ENCODE measurements around the gene RESF1. TPM values are rescaled to one million over a fixed set of nuclear protein-coding genes. Genes with fewer than 3 reads are reported as not detected.
A peak's percentile ranks its signal among the peaks of the same experiment; 100 is the strongest.

RESF1 gene
- polyA plus RNA-seq, 3 donors from 2014 or later, result 42.0 to 225 (median 59.6) TPM

GRCh38 chr12:31965090-31965489 is 5.9 kb downstream of the RESF1 start:
- peaks cover 0 to 3% (median 0%) of the 10 kb centered on the region in 6 donors for H3K9me3 Mint-ChIP-seq
- peaks cover 94 to 99% of the 10 kb centered on the region in 2 donors for H3K4me1 Mint-ChIP-seq
- peak overlapping the region; percentile 65 to 92 (median 76) for H3K4me3 Mint-ChIP-seq
- DNase-seq, result peak in 1 of 3 donors; percentile 15
- peak overlapping the region; percentile 74 to 90 (median 86) for H3K27ac Mint-ChIP-seq
- peaks cover 40 to 56% (median 42%) of the 10 kb centered on the region in 3 donors for H3K36me3 Mint-ChIP-seq
- peaks cover 0 to 3% (median 2%) of the 10 kb centered on the region in 3 donors for H3K27me3 Mint-ChIP-seq (ENCODE audit: low read depth in 3 of 3)

GRCh38 chr12:31966558-31967205 is 7.5 kb downstream of the RESF1 start:
- peaks cover 0 to 3% (median 2%) of the 10 kb centered on the region in 3 donors for H3K27me3 Mint-ChIP-seq (ENCODE audit: low read depth in 3 of 3)
- peaks cover 37 to 56% (median 52%) of the 10 kb centered on the region in 3 donors for H3K36me3 Mint-ChIP-seq
- peak overlapping the region; percentile 68 to 92 (median 76) for H3K4me3 Mint-ChIP-seq
- H3K4me1 Mint-ChIP-seq, result peaks cover 93 to 99% of the 10 kb centered on the region in 2 donors
- no peak for DNase-seq
- peak overlapping the region; percentile 71 to 91 (median 84) for H3K27ac Mint-ChIP-seq
- peaks cover 0 to 3% (median 0%) of the 10 kb centered on the region in 6 donors for H3K9me3 Mint-ChIP-seq

- Mint-ChIP-seq H3K27ac (peak overlapping the region; percentile 73 to 91 (median 85)), H3K4me3 (peak overlapping the region; percentile 65 to 76 (median 74)), H3K36me3 (peaks cover 38 to 56% (median 47%) of the 10 kb centered on the region in 3 donors), H3K27me3 (ENCODE audit: low read depth in 3 of 3) (peaks cover 0 to 3% (median 2%) of the 10 kb centered on the region in 3 donors), H3K4me1 (peaks cover 90 to 97% of the 10 kb centered on the region in 2 donors), H3K9me3 (peaks cover 0 to 3% (median 0%) of the 10 kb centered on the region in 6 donors)
- no peak for DNase-seq
Observed at GRCh38 chr12:31967539-31967938, 8.3 kb downstream of the RESF1 start.

- peaks cover 86 to 97% of the 10 kb centered on the region in 2 donors for H3K4me1 Mint-ChIP-seq
- peaks cover 41 to 57% (median 49%) of the 10 kb centered on the region in 3 donors for H3K36me3 Mint-ChIP-seq
- no peak for DNase-seq
- H3K27me3 Mint-ChIP-seq (ENCODE audit: low read depth in 3 of 3), result peaks cover 0 to 3% (median 0%) of the 10 kb centered on the region in 3 donors
- peak overlapping the region; percentile 32 to 88 (median 80) for H3K27ac Mint-ChIP-seq
- peaks cover 0 to 4% (median 0%) of the 10 kb centered on the region in 6 donors for H3K9me3 Mint-ChIP-seq
- peak overlapping the region in 4 of 5 donors; percentile 28 to 68 (median 38) for H3K4me3 Mint-ChIP-seq
Observed at GRCh38 chr12:31970199-31970598, 11.0 kb downstream of the RESF1 start.

- peaks cover 64 to 87% of the 10 kb centered on the region in 2 donors for H3K4me1 Mint-ChIP-seq
- H3K27ac Mint-ChIP-seq, result peak overlapping the region in 5 of 6 donors; percentile 15 to 64 (median 51)
- peak overlapping the region in 1 of 5 donors; percentile 10 for H3K4me3 Mint-ChIP-seq
- peaks cover 61 to 81% (median 66%) of the 10 kb centered on the region in 3 donors for H3K36me3 Mint-ChIP-seq
- peaks cover 0 to 18% (median 14%) of the 10 kb centered on the region in 6 donors for H3K9me3 Mint-ChIP-seq
- no peak for DNase-seq
- no peaks in the 10 kb centered on the region for H3K27me3 Mint-ChIP-seq (ENCODE audit: low read depth in 3 of 3)
Observed at GRCh38 chr12:31973818-31974217, 14.6 kb downstream of the RESF1 start.

- no peaks in the 10 kb centered on the region for H3K27me3 Mint-ChIP-seq (ENCODE audit: low read depth in 3 of 3)
- H3K36me3 Mint-ChIP-seq, result peaks cover 69 to 90% (median 73%) of the 10 kb centered on the region in 3 donors
- H3K9me3 Mint-ChIP-seq, result peaks cover 0 to 25% (median 14%) of the 10 kb centered on the region in 6 donors
- no peak for DNase-seq
- peak overlapping the region in 2 of 5 donors; percentile 3 to 35 for H3K4me3 Mint-ChIP-seq
- peaks cover 59 to 78% of the 10 kb centered on the region in 2 donors for H3K4me1 Mint-ChIP-seq
- H3K27ac Mint-ChIP-seq, result peak overlapping the region in 2 of 6 donors; percentile 23 to 62
Observed at GRCh38 chr12:31974673-31975072, 15.5 kb downstream of the RESF1 start.

GRCh38 chr12:31984806-31985591 is 25.8 kb downstream of the RESF1 start:
- DNase-seq, result no peak
- Mint-ChIP-seq H3K4me1 (peaks cover 46 to 85% of the 10 kb centered on the region in 2 donors), H3K27ac (peak overlapping the region; percentile 43 to 85 (median 74)), H3K36me3 (peaks cover 57 to 89% (median 75%) of the 10 kb centered on the region in 3 donors), H3K27me3 (ENCODE audit: low read depth in 3 of 3) (peaks cover 0 to 2% (median 0%) of the 10 kb centered on the region in 3 donors), H3K4me3 (peak overlapping the region in 3 of 5 donors; percentile 33 to 51 (median 34)), H3K9me3 (peaks cover 2 to 53% (median 30%) of the 10 kb centered on the region in 6 donors)

- H3K9me3 Mint-ChIP-seq, result peaks cover 2 to 50% (median 29%) of the 10 kb centered on the region in 6 donors
- DNase-seq, result no peak
- H3K27me3 Mint-ChIP-seq (ENCODE audit: low read depth in 3 of 3), result peaks cover 0 to 3% (median 2%) of the 10 kb centered on the region in 3 donors
- H3K4me1 Mint-ChIP-seq, result peaks cover 49 to 87% of the 10 kb centered on the region in 2 donors
- no peak overlapping the region for H3K4me3 Mint-ChIP-seq
- peaks cover 57 to 92% (median 72%) of the 10 kb centered on the region in 3 donors for H3K36me3 Mint-ChIP-seq
- peak overlapping the region; percentile 43 to 85 (median 62) for H3K27ac Mint-ChIP-seq
Observed at GRCh38 chr12:31985832-31986231, 26.6 kb downstream of the RESF1 start.

- Mint-ChIP-seq H3K27me3 (ENCODE audit: low read depth in 3 of 3) (peaks cover 0 to 3% (median 0%) of the 10 kb centered on the region in 3 donors), H3K4me1 (peaks cover 31 to 66% of the 10 kb centered on the region in 2 donors), H3K4me3 (no peak overlapping the region), H3K36me3 (peaks cover 47 to 76% (median 51%) of the 10 kb centered on the region in 3 donors), H3K9me3 (peaks cover 2 to 15% (median 7%) of the 10 kb centered on the region in 6 donors), H3K27ac (peak overlapping the region in 5 of 6 donors; percentile 16 to 85 (median 72))
- no peak for DNase-seq
Observed at GRCh38 chr12:31989571-31990362, 30.6 kb downstream of the RESF1 start.

GRCh38 chr12:31991146-31991545 is 31.9 kb downstream of the RESF1 start:
- H3K4me1 Mint-ChIP-seq, result peaks cover 17 to 52% of the 10 kb centered on the region in 2 donors
- peak overlapping the region; percentile 15 to 81 (median 68) for H3K27ac Mint-ChIP-seq
- peaks cover 36 to 68% (median 40%) of the 10 kb centered on the region in 3 donors for H3K36me3 Mint-ChIP-seq
- H3K27me3 Mint-ChIP-seq (ENCODE audit: low read depth in 3 of 3), result peaks cover 0 to 4% (median 0%) of the 10 kb centered on the region in 3 donors
- peaks cover 0 to 1% (median 0%) of the 10 kb centered on the region in 6 donors for H3K9me3 Mint-ChIP-seq
- no peak overlapping the region for H3K4me3 Mint-ChIP-seq
- DNase-seq, result no peak

GRCh38 chr12:31991815-31992214 is 32.6 kb downstream of the RESF1 start:
- H3K27me3 Mint-ChIP-seq (ENCODE audit: low read depth in 3 of 3), result peaks cover 0 to 4% (median 0%) of the 10 kb centered on the region in 3 donors
- H3K4me3 Mint-ChIP-seq, result no peak overlapping the region
- peaks cover 11 to 45% of the 10 kb centered on the region in 2 donors for H3K4me1 Mint-ChIP-seq
- H3K9me3 Mint-ChIP-seq, result no peaks in the 10 kb centered on the region
- no peak for DNase-seq
- H3K27ac Mint-ChIP-seq, result peak overlapping the region in 5 of 6 donors; percentile 41 to 81 (median 63)
- H3K36me3 Mint-ChIP-seq, result peaks cover 34 to 61% (median 36%) of the 10 kb centered on the region in 3 donors

- Mint-ChIP-seq H3K27me3 (ENCODE audit: low read depth in 3 of 3) (peaks cover 0 to 1% (median 0%) of the 10 kb centered on the region in 3 donors), H3K27ac (peak overlapping the region in 3 of 6 donors; percentile 39 to 46 (median 45)), H3K36me3 (peaks cover 8 to 26% (median 8%) of the 10 kb centered on the region in 3 donors), H3K9me3 (no peaks in the 10 kb centered on the region), H3K4me1 (peaks cover 2 to 11% of the 10 kb centered on the region in 2 donors), H3K4me3 (no peak overlapping the region)
- no peak for DNase-seq
Observed at GRCh38 chr12:31999692-32000091, 40.5 kb downstream of the RESF1 start.

Data from immature natural killer cell (primary cell).